HUES64 (cell line): ENCODE results near the gene LDLRAD1. TPM values are rescaled to one million over a fixed set of nuclear protein-coding genes. Genes with fewer than 3 reads are reported as not detected.
"Not testable (repeated sequence)": the region's sequence is repeated elsewhere in the genome, so short reads cannot be mapped to it uniquely, and the experiment has no call there.

Experiments
- H3K27ac ChIP-seq: 2 replicates; pipeline ENCODE4 v1.7.0; 2013; ENCODE audit warnings: low read depth, low read length, inconsistent platforms
- H3K27me3 ChIP-seq: 2 replicates; pipeline ENCODE4 v1.6.1; 2013; ENCODE audit warnings: mild to moderate bottlenecking, low read length; ENCODE audit not compliant: insufficient read depth
- H3K36me3 ChIP-seq: 2 replicates; pipeline ENCODE4 v1.6.1; 2013; ENCODE audit warnings: mild to moderate bottlenecking, low read length; ENCODE audit not compliant: insufficient read depth
- H3K4me1 ChIP-seq: 2 replicates; pipeline ENCODE4 v1.6.1; 2013; ENCODE audit warnings: mild to moderate bottlenecking, low read length, moderate library complexity; ENCODE audit not compliant: insufficient read depth
- H3K4me3 ChIP-seq: 2 replicates; pipeline ENCODE4 v1.5.1; 2013; ENCODE audit warnings: mild to moderate bottlenecking, low read length, moderate library complexity
- H3K9ac ChIP-seq: 2 replicates; pipeline ENCODE4 v1.6.1; 2013; ENCODE audit warnings: mild to moderate bottlenecking, low read depth, low read length
- H3K9me3 ChIP-seq: 2 replicates; pipeline ENCODE4 v1.6.1; 2013; ENCODE audit warnings: low read depth, low read length; ENCODE audit not compliant: insufficient read depth
- WGBS: fragments of 150-250, 120-280 bp; methylation state at CpG from one replicate; pipeline ENCODE4 v1.1.7; 2013; ENCODE audit warnings: missing lambda C conversion rate; 5-methylcytosine and 5-hydroxymethylcytosine counted together
- polyA plus RNA-seq, 2 experiments: library from polyadenylated mRNA; stranded (reverse); fragments of 50-300 nt; gene quantifications; one replicate each; pipeline ENCODE4 v1.2.3, GENCODE V29; 2013

The LDLRAD1 gene
- not detected for polyA plus RNA-seq (2013, experiment 1 of 2)
- not detected for polyA plus RNA-seq (2013, experiment 2 of 2)

GRCh38 chr1:54017979-54018378, at the start of gene LDLRAD1:
Gene LDLRAD1, minus strand, starts transcription at chr1:54018186. Its CDS starts 74 bp downstream, at chr1:54018112.
- Histone ChIP-seq H3K9me3 (no peaks in the 10 kb centered on the region), H3K4me1 (no peaks in the 10 kb centered on the region), H3K27me3 (no peaks in the 10 kb centered on the region), H3K9ac (no peak within 1 kb of the TSS), H3K36me3 (no peaks in the 10 kb centered on the region), H3K4me3 (no peak within 1 kb of the TSS), H3K27ac (no peak within 1 kb of the TSS)
- WGBS: 60% methylated on average over 6 of the region's 6 CpGs

DNA sequence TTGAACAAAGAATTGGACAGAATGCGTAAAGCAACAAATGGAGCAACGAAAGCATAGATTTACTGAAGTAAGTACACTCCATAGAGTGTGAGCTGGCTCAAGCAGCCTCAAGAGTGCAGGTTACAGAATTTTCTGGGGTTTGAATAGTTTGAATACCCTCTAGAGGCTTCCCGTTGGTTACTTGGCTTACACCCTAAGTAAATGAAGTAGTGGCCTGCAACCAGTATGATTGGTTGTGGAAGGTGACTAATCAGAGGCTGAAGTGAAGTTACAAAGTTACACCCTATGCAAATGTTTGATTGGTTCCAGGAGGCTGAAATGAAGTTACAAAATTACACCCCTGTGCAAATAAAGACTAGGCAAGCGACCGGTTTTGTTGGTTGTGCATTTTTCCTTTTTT, 46.3 kb upstream of the LDLRAD1 start:
- WGBS: 94% methylated on average over 5 of the region's 5 CpGs
- Histone ChIP-seq H3K36me3 (no peaks in the 10 kb centered on the region), H3K4me3 (no peak overlapping the region), H3K27ac (no peak overlapping the region), H3K4me1 (no peaks in the 10 kb centered on the region), H3K9ac (no peak overlapping the region), H3K27me3 (no peaks in the 10 kb centered on the region), H3K9me3 (no peaks in the 10 kb centered on the region)

- no peaks in the 10 kb centered on the region for H3K27me3 ChIP-seq
- no peak overlapping the region for H3K27ac ChIP-seq
- H3K4me1 ChIP-seq: peaks cover 8% of the 10 kb centered on the region; the same call in 1 of the 2 replicates
- H3K4me3 ChIP-seq: peak overlapping the region; percentile 91
- H3K9me3 ChIP-seq: no peaks in the 10 kb centered on the region
- no peaks in the 10 kb centered on the region for H3K36me3 ChIP-seq
- WGBS: 80% methylated on average over 5 of the region's 5 CpGs
- no peak overlapping the region; the same call in 1 of the 2 replicates for H3K9ac ChIP-seq
Measured at GRCh38 chr1:54054438-54054749, 36.4 kb upstream of the LDLRAD1 start.

DNA sequence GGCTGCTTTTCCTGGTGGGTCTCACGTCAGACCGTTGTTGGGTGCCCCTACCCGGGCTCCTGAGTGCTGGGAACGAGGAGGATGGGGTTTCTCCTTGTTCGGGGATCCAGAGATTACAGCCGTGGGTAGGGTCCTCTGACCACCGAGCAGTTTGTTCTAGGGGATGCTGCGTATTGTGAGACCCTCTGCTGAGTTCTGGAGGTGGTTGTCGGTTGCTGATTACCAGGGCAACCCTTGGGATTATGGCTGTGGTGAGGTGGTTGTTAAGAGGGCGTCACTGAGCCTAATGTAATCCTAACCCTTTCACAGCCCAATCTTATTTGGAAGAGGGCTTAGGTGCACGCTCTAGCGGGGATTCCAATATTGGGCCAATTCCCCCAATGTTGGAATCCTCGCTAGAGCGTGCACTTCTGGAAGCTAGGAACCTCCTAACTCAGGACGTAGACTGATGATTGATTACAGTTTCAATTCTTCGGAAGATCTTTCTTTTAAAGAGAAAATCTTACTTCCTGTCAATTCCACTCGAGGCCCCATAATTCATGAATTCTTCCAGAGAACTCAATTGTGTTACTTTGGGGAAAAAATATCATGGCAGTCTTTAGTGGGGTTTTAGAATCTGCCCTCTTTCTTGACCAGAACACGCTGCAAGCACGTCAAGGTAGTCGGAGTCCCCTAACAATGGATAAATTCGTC, 35.9 kb upstream of the LDLRAD1 start:
- Histone ChIP-seq H3K36me3 (no peaks in the 10 kb centered on the region), H3K4me3 (peak overlapping the region; percentile 91), H3K9ac (peak overlapping the region; percentile 83), H3K27ac (peak overlapping the region; percentile 68; the same call in 1 of the 2 replicates), H3K4me1 (peaks cover 8% of the 10 kb centered on the region; the same call in 1 of the 2 replicates), H3K27me3 (no peaks in the 10 kb centered on the region), H3K9me3 (no peaks in the 10 kb centered on the region)
- WGBS: 28% methylated on average over 21 of the region's 21 CpGs

- peaks cover 8% of the 10 kb centered on the region; the same call in 1 of the 2 replicates for H3K4me1 ChIP-seq
- no peaks in the 10 kb centered on the region for H3K36me3 ChIP-seq
- peak within 1 kb of the TSS; percentile 70; the same call in 1 of the 2 replicates for H3K27ac ChIP-seq
- no peaks in the 10 kb centered on the region for H3K9me3 ChIP-seq
- peak within 1 kb of the TSS; percentile 91 for H3K4me3 ChIP-seq
- under 1% methylated on average over 59 of the region's 59 CpGs for WGBS
- H3K9ac ChIP-seq: peak within 1 kb of the TSS; percentile 83
- H3K27me3 ChIP-seq: no peaks in the 10 kb centered on the region
Measured at GRCh38 chr1:54052934-54053744, 35.2 kb upstream of the LDLRAD1 start, which contains the start of the genes TCEANC2 and TMEM59. Gene TCEANC2, plus strand, starts transcription at chr1:54053608. Its CDS starts 815 bp downstream, at chr1:54054423. Gene TMEM59, minus strand, starts transcription at chr1:54053204. Its CDS starts 16 bp downstream, at chr1:54053188.

DNA sequence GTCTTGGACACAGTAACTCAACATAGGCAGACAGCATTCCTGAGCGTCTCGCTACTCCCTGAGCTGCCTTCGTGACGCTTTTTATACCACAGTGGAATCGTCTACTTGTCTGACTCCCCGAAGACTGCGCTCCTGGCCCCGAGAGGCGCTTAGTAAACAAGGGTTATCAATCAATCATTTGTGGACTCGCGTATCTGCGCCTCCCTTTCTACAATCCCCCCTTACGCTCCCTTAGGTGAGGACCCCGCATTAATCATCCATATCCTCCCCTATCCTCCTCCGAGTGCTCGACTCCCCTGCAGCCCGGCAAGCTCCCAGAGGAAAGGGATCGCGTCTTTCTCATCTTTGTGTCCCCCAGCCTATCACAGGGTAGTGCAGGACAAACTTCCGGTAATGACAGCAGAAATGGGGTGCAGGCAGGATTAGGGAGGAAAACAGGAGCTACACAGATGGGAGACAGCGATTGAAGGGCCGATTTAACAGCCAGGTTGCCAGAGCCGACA, 34.5 kb upstream of the LDLRAD1 start:
- Histone ChIP-seq H3K9me3 (no peaks in the 10 kb centered on the region), H3K36me3 (no peaks in the 10 kb centered on the region), H3K4me3 (peak overlapping the region; percentile 91), H3K4me1 (peaks cover 8% of the 10 kb centered on the region; the same call in 1 of the 2 replicates), H3K27ac (peak overlapping the region; percentile 70; the same call in 1 of the 2 replicates), H3K9ac (peak overlapping the region; percentile 83), H3K27me3 (no peaks in the 10 kb centered on the region)
- under 1% methylated on average over 23 of the region's 23 CpGs for WGBS

DNA sequence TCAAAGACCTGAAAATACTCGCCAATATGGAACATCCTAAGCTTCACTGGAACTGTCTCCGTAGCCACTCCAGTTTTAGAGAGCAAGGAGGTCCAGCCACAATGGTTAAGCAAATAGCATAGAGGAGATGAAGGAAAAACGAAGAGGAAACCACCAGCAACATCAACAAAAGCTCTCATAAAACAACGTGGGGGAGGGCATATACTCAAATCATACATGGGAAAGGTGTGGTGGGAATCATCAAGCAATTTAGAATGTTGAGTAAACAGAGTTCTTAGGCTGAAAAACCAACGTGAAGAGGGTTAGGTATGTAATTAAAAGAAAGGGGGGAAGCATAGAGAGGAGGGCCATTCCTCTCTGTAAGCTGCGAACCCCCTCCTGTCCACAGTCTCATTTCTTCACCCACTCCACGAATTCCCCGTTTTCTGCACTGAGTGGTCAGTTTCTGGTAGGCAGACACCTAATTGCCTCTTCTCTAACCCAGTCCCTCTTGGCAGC, 34.0 kb upstream of the LDLRAD1 start:
- 18% methylated on average over 7 of the region's 8 CpGs for WGBS
- H3K36me3 ChIP-seq: no peaks in the 10 kb centered on the region
- peak overlapping the region; percentile 83 for H3K9ac ChIP-seq
- H3K27me3 ChIP-seq: no peaks in the 10 kb centered on the region
- H3K27ac ChIP-seq: no peak overlapping the region
- H3K9me3 ChIP-seq: no peaks in the 10 kb centered on the region
- peak overlapping the region; percentile 91 for H3K4me3 ChIP-seq
- H3K4me1 ChIP-seq: peaks cover 8% of the 10 kb centered on the region; the same call in 1 of the 2 replicates

- not testable (repeated sequence) for H3K9me3 ChIP-seq, H3K36me3 ChIP-seq, H3K27me3 ChIP-seq, H3K4me1 ChIP-seq, H3K4me3 ChIP-seq, H3K9ac ChIP-seq, H3K27ac ChIP-seq
- 97% methylated on average over 12 of the region's 12 CpGs for WGBS
Measured at GRCh38 chr1:54050435-54050834, 32.4 kb upstream of the LDLRAD1 start.

GRCh38 chr1:54047384-54048305, 29.7 kb upstream of the LDLRAD1 start:
- Histone ChIP-seq H3K36me3 (peaks cover 21% of the 10 kb centered on the region), H3K27me3 (no peaks in the 10 kb centered on the region), H3K4me1 (peaks cover 8% of the 10 kb centered on the region; the same call in 1 of the 2 replicates), H3K27ac (no peak overlapping the region), H3K9me3 (no peaks in the 10 kb centered on the region), H3K4me3 (no peak overlapping the region), H3K9ac (no peak overlapping the region)
- WGBS: 98% methylated on average over 4 of the region's 5 CpGs

GRCh38 chr1:54046671-54047383, 28.8 kb upstream of the LDLRAD1 start:
- Histone ChIP-seq H3K4me1 (peaks cover 6% of the 10 kb centered on the region; the same call in 1 of the 2 replicates), H3K9ac (no peak overlapping the region), H3K9me3 (no peaks in the 10 kb centered on the region), H3K27ac (no peak overlapping the region), H3K36me3 (peaks cover 29% of the 10 kb centered on the region), H3K27me3 (no peaks in the 10 kb centered on the region), H3K4me3 (no peak overlapping the region)
- WGBS: 90% methylated on average over 6 of the region's 7 CpGs
